COR-L47 (cell line): ENCODE measurements around the gene PLAU.
"Not testable (repeated sequence)": the region's sequence is repeated elsewhere in the genome, so short reads cannot be mapped to it uniquely, and the experiment has no call there.

Experiments
- DNase-seq: peaks from one replicate; lab custom pipeline; 2025; lab: John Stamatoyannopoulos, UW

PLAU gene

GRCh38 chr10:73950155-73950948, 39.4 kb downstream of the PLAU start:
- DNase-seq, result no peak

- DNase-seq, result no peak
These were observed 42.7 kb downstream of the PLAU start for GRCh38 chr10:73953665-73954064.

- DNase-seq, result no peak
These were observed 43.8 kb downstream of the PLAU start for GRCh38 chr10:73954737-73955136.

GRCh38 chr10:73955719-73956118, 44.8 kb downstream of the PLAU start:
- DNase-seq, result no peak

- DNase-seq, result no peak
These were observed 45.8 kb downstream of the PLAU start for GRCh38 chr10:73956476-73957359.

- no peak for DNase-seq
These were observed 48.7 kb downstream of the PLAU start for GRCh38 chr10:73959484-73960243.

- DNase-seq, result no peak
These were observed 51.5 kb downstream of the PLAU start for GRCh38 chr10:73962386-73962785.

GRCh38 chr10:73963533-73963932, 52.6 kb downstream of the PLAU start:
- not testable (repeated sequence) for DNase-seq

GRCh38 chr10:73964743-73965142, 53.8 kb downstream of the PLAU start:
- DNase-seq, result no peak

- not testable (repeated sequence) for DNase-seq
These were observed 54.4 kb downstream of the PLAU start for GRCh38 chr10:73965267-73965889.

GRCh38 chr10:73965890-73966768, 55.2 kb downstream of the PLAU start:
- peak; percentile 2 for DNase-seq

GRCh38 chr10:73967022-73967429, 56.1 kb downstream of the PLAU start:
- no peak for DNase-seq
